ENCODE results near the gene PNPLA7.
"Not testable (repeated sequence)": the region's sequence is repeated elsewhere in the genome, so short reads cannot be mapped to it uniquely, and the experiment has no call there.

The PNPLA7 gene

DNA sequence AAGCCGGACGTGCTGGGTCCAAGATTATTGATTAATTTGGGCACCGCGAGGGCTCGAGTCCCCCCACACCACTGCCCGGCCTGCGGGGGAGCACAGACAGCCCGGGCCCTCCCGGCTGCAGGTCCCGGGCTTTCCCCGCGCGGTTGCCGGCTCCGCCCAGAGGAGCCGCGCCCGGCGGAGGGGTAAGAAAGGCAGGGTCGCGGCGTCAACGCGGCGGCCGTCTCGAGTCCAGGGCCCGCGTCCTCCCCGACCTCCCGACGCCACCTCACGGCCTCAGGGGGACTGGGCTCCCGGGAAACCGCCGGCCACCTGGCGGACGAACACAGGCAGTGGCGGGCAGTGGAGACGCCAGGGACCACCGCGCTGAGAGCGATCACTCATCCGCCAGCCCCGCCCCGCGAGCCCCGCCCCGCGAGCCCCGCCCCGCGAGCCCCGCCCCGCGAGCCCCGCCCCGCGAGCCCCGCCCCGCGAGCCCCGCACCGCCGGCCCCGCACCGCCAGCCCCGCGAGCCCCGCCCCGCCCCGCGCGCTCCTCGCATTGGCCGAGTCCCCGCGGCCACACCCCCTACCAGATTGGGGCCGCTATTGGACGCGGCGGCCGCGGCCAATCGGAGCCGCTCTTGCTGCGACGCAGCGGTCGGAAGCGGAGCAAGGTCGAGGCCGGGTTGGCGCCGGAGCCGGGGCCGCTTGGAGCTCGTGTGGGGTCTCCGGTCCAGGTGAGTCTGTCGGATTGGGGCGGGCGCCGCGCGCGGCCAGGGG lies 1.2 kb upstream of the PNPLA7 start, which contains the start of gene MRPL41 (continued):
- TF ChIP-seq, protein P1, sequence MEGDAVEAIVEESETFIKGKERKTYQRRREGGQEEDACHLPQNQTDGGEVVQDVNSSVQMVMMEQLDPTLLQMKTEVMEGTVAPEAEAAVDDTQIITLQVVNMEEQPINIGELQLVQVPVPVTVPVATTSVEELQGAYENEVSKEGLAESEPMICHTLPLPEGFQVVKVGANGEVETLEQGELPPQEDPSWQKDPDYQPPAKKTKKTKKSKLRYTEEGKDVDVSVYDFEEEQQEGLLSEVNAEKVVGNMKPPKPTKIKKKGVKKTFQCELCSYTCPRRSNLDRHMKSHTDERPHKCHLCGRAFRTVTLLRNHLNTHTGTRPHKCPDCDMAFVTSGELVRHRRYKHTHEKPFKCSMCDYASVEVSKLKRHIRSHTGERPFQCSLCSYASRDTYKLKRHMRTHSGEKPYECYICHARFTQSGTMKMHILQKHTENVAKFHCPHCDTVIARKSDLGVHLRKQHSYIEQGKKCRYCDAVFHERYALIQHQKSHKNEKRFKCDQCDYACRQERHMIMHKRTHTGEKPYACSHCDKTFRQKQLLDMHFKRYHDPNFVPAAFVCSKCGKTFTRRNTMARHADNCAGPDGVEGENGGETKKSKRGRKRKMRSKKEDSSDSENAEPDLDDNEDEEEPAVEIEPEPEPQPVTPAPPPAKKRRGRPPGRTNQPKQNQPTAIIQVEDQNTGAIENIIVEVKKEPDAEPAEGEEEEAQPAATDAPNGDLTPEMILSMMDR (tag by site-specific recombination; IDR thresholded peaks at IDR 0.05) = peak; percentile 98
- TF ChIP-seq, protein P2, sequence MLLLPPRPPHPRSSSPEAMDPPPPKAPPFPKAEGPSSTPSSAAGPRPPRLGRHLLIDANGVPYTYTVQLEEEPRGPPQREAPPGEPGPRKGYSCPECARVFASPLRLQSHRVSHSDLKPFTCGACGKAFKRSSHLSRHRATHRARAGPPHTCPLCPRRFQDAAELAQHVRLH (tag by site-specific recombination; IDR thresholded peaks at IDR 0.05) = no peak
- peak; percentile 88 for TF ChIP-seq ZNF37A (tag by site-specific recombination; IDR thresholded peaks at IDR 0.05)
- TF ChIP-seq ZNF561 (tag by site-specific recombination; IDR thresholded peaks at IDR 0.05; ENCODE audit: borderline replicate concordance) = peak; percentile 21; the same call in 1 of the 2 replicates
- TF ChIP-seq, protein P3, sequence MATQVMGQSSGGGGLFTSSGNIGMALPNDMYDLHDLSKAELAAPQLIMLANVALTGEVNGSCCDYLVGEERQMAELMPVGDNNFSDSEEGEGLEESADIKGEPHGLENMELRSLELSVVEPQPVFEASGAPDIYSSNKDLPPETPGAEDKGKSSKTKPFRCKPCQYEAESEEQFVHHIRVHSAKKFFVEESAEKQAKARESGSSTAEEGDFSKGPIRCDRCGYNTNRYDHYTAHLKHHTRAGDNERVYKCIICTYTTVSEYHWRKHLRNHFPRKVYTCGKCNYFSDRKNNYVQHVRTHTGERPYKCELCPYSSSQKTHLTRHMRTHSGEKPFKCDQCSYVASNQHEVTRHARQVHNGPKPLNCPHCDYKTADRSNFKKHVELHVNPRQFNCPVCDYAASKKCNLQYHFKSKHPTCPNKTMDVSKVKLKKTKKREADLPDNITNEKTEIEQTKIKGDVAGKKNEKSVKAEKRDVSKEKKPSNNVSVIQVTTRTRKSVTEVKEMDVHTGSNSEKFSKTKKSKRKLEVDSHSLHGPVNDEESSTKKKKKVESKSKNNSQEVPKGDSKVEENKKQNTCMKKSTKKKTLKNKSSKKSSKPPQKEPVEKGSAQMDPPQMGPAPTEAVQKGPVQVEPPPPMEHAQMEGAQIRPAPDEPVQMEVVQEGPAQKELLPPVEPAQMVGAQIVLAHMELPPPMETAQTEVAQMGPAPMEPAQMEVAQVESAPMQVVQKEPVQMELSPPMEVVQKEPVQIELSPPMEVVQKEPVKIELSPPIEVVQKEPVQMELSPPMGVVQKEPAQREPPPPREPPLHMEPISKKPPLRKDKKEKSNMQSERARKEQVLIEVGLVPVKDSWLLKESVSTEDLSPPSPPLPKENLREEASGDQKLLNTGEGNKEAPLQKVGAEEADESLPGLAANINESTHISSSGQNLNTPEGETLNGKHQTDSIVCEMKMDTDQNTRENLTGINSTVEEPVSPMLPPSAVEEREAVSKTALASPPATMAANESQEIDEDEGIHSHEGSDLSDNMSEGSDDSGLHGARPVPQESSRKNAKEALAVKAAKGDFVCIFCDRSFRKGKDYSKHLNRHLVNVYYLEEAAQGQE (tag by site-specific recombination; IDR thresholded peaks at IDR 0.05) = no peak
- TF ChIP-seq KLF9 (tag by site-specific recombination; IDR thresholded peaks at IDR 0.05; ENCODE audit: low read depth) = peak; percentile 74; the same call in 1 of the 2 replicates
- no peak for TF ChIP-seq ZSCAN23 (tag by site-specific recombination; IDR thresholded peaks at IDR 0.05)
- peak; percentile 85; the same call in 1 of the 2 replicates for TF ChIP-seq KLF8 (tag by site-specific recombination; IDR thresholded peaks at IDR 0.05)
- peak; percentile 55 for TF ChIP-seq ZXDB (tag by site-specific recombination; IDR thresholded peaks at IDR 0.05)
- peak; percentile 77; the same call in 1 of the 2 replicates for TF ChIP-seq BCL11B (tag by site-specific recombination; IDR thresholded peaks at IDR 0.05; ENCODE audit: low read depth)
- no peak for TF ChIP-seq ZNF202 (tag by site-specific recombination; IDR thresholded peaks at IDR 0.05; ENCODE audit: borderline replicate concordance)
- TF ChIP-seq, protein P4, sequence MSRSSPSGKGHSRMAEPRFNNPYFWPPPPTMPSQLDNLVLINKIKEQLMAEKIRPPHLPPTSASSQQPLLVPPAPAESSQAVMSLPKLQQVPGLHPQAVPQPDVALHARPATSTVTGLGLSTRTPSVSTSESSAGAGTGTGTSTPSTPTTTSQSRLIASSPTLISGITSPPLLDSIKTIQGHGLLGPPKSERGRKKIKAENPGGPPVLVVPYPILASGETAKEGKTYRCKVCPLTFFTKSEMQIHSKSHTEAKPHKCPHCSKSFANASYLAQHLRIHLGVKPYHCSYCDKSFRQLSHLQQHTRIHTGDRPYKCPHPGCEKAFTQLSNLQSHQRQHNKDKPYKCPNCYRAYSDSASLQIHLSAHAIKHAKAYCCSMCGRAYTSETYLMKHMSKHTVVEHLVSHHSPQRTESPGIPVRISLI (tag by site-specific recombination; IDR thresholded peaks at IDR 0.05) = no peak
- TF ChIP-seq ZNF626 (tag by site-specific recombination; IDR thresholded peaks at IDR 0.05) = no peak
- peak; percentile 35; the same call in 1 of the 2 replicates for TF ChIP-seq WT1 (tag by site-specific recombination; IDR thresholded peaks at IDR 0.05)
- TF ChIP-seq ZNF302 (tag by site-specific recombination; IDR thresholded peaks at IDR 0.05; ENCODE audit: low read depth) = no peak
- no peak for TF ChIP-seq ZNF660 (tag by site-specific recombination; IDR thresholded peaks at IDR 0.05)
- no peak for TF ChIP-seq ZNF600 (tag by site-specific recombination; IDR thresholded peaks at IDR 0.05)
- TF ChIP-seq, protein P5, sequence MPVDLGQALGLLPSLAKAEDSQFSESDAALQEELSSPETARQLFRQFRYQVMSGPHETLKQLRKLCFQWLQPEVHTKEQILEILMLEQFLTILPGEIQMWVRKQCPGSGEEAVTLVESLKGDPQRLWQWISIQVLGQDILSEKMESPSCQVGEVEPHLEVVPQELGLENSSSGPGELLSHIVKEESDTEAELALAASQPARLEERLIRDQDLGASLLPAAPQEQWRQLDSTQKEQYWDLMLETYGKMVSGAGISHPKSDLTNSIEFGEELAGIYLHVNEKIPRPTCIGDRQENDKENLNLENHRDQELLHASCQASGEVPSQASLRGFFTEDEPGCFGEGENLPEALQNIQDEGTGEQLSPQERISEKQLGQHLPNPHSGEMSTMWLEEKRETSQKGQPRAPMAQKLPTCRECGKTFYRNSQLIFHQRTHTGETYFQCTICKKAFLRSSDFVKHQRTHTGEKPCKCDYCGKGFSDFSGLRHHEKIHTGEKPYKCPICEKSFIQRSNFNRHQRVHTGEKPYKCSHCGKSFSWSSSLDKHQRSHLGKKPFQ (tag by site-specific recombination; IDR thresholded peaks at IDR 0.05) = no peak
- TF ChIP-seq ZNF19 (tag by site-specific recombination; IDR thresholded peaks at IDR 0.05; ENCODE audit: low read depth) = no peak
- 0 out of 2 replicates have a peak, but pooled peaks have one; percentile 43 for TF ChIP-seq ZNF423 (tag by site-specific recombination; IDR thresholded peaks at IDR 0.05)
- TF ChIP-seq OVOL3 (tag by site-specific recombination; IDR thresholded peaks at IDR 0.05) = no peak

DNA sequence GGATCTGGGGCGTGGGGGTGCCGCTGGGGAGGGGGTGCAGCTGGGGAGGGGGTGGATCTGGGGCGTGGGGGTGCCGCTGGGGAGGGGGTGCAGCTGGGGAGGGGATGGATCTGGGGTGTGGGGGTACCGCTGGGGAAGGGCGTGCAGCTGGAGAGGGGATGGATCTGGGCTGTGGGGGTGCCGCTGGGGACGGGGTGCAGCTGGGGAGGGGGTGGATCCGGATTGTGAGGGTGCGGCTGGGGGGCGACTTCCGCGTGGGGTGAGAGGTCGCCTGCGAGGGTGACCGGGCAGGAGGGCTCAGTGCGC lies 709 bp upstream of the PNPLA7 start:
- peaks cover 4 to 28% of the 10 kb centered on the region in 2 experiments; a peak in 2 of 3 replicates for H3K36me3 ChIP-seq (ENCODE audit: control insufficient read depth in 2 of 2, insufficient read depth in 1 of 2, low read length in 2 of 2)
- ChIA-PET CTCF (interaction anchor here (0.5 to 1.7 kb wide), 9 partner anchors 14 to 345 kb away, joined by 3 to 8 read pairs (median 3); no protein-coding TSS in a partner anchor), POLR2A (interaction anchor here (1.2 to 1.7 kb wide), 2 partner anchors 37 to 310 kb away, joined by 3 to 9 read pairs; partner anchors contain the start of gene TUBB4B)
- not testable (repeated sequence) for H3K4me1 ChIP-seq (ENCODE audit: control insufficient read depth, insufficient read depth, low read length); H3K9me3 ChIP-seq (ENCODE audit: control insufficient read depth, insufficient read depth, low read depth, low read length)
- peak overlapping the region; percentile 48; the same call in 1 of the 2 replicates for H3K27ac ChIP-seq (ENCODE audit: extremely low read depth, low read depth, low read length)
- H3K4me3 ChIP-seq (ENCODE audit: low read depth, low read length) = peak overlapping the region; percentile 50

Data from HEK293 (cell line).